Stimulated activated CD4-positive, alpha-beta T cell treated with anti-CD3 and anti-CD28 coated beads, Interleukin-12 subunit alpha, Interleukin-12 subunit beta, amount 100 ng/mL, for 24 hours (primary cell): ENCODE data around the gene GFER.

Experiments
- DNase-seq, 2 experiments: peaks; one replicate each; pipeline ENCODE4 v3.0.0-alpha.2; 2020; ENCODE audit warnings: low read depth in 2 of 2

GFER gene

GRCh38 chr16:1974157-1975070, 9.6 kb upstream of the GFER start:
- no peak for DNase-seq

GRCh38 chr16:1975432-1976215, 8.4 kb upstream of the GFER start:
- DNase-seq, result no peak

GRCh38 chr16:1976216-1976520, 7.8 kb upstream of the GFER start:
- no peak for DNase-seq

- no peak for DNase-seq
Measured at GRCh38 chr16:1976951-1977874, 6.8 kb upstream of the GFER start.

GRCh38 chr16:1977875-1978268, 6.1 kb upstream of the GFER start:
- DNase-seq, result no peak

GRCh38 chr16:1978476-1979120, 5.4 kb upstream of the GFER start:
- no peak for DNase-seq

GRCh38 chr16:1979271-1980029, 4.5 kb upstream of the GFER start:
- DNase-seq, result no peak

GRCh38 chr16:1980030-1980769, 3.8 kb upstream of the GFER start:
- DNase-seq, result no peak

GRCh38 chr16:1980770-1981087, 3.3 kb upstream of the GFER start:
- DNase-seq, result no peak

- DNase-seq, result no peak
Measured at GRCh38 chr16:1981398-1981836, 2.6 kb upstream of the GFER start, which contains the start of gene NOXO1. TSS of gene NOXO1 (minus strand) at chr16:1981469. CDS start at chr16:1981179, 290 bp downstream.

- no peak for DNase-seq
Measured at GRCh38 chr16:1982013-1982433, 2.0 kb upstream of the GFER start.

GRCh38 chr16:1982991-1983543, 926 bp upstream of the GFER start:
- no peak for DNase-seq

- DNase-seq, result no peak
Measured at GRCh38 chr16:1984347-1985225, 593 bp downstream of the GFER start.

GRCh38 chr16:1985466-1986150, 1.6 kb downstream of the GFER start:
- no peak for DNase-seq

GRCh38 chr16:1987198-1987597, 3.2 kb downstream of the GFER start:
- DNase-seq, result no peak

- DNase-seq, result no peak
Measured at GRCh38 chr16:1989209-1990100, 5.5 kb downstream of the GFER start, which contains the start of gene SYNGR3. TSS of gene SYNGR3 (plus strand) at chr16:1989970. CDS start at chr16:1990103, 133 bp downstream.

- DNase-seq, result no peak
Measured at GRCh38 chr16:1990101-1990350, 6.0 kb downstream of the GFER start.
